Measurements from ENCODE around the gene PPP1R2.

DNA sequence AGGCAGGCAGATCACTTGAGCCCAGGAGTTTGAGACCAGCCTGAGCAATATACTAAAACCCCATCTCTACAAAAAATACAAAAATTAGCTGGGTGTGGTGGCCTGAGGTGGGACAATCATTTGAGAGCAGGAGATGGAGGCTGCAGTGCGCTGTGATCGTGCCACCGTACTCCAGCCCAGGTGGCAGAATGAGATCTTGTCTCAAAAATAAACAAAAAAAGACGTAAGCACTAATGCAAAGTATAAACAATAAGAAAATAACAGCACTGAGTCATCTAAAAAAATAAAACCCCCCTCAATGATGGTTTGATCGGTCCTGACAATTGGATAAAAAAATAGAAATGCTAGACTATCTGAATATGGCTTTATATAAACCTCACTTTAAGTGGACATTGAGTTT is 3.6 kb downstream of the PPP1R2 start:
- TF ChIP-seq, protein P1, sequence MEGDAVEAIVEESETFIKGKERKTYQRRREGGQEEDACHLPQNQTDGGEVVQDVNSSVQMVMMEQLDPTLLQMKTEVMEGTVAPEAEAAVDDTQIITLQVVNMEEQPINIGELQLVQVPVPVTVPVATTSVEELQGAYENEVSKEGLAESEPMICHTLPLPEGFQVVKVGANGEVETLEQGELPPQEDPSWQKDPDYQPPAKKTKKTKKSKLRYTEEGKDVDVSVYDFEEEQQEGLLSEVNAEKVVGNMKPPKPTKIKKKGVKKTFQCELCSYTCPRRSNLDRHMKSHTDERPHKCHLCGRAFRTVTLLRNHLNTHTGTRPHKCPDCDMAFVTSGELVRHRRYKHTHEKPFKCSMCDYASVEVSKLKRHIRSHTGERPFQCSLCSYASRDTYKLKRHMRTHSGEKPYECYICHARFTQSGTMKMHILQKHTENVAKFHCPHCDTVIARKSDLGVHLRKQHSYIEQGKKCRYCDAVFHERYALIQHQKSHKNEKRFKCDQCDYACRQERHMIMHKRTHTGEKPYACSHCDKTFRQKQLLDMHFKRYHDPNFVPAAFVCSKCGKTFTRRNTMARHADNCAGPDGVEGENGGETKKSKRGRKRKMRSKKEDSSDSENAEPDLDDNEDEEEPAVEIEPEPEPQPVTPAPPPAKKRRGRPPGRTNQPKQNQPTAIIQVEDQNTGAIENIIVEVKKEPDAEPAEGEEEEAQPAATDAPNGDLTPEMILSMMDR (IDR thresholded peaks at IDR 0.05; ENCODE audit: low read depth, low read length, poor library complexity, severe bottlenecking): no peak
- no peak for TF ChIP-seq EZH2phosphoT487 (IDR thresholded peaks at IDR 0.05; ENCODE audit: borderline replicate concordance, low read length)
